IMR-90 (cell line): ENCODE results near the gene AIDA. TPM values are rescaled to one million over a fixed set of nuclear protein-coding genes. Genes with fewer than 3 reads are reported as not detected.

ENCODE experiments used
- ATAC-seq: fragments of 200-7000 bp; cut with Tn5 transposase; 2 replicates; pipeline ENCODE4 v1.9.1; 2020; ENCODE audit warnings: low read depth, mild to moderate bottlenecking, moderate library complexity
- BruUV-seq: library from RNA; stranded (reverse); fragments of 400-500 nt; replicated peaks from 2 replicates; lab custom pipeline; 2021; lab: Mats Ljungman, UMichigan
- CTCF ChIA-PET: fragments of 300-600 bp; formaldehyde crosslinking; extraction: SDS; loops from one replicate; lab custom pipeline; 2021; ENCODE audit warnings: antibody characterized with exemption; lab: Yijun Ruan, JAX
- POLR2A ChIA-PET: fragments of 300-600 bp; sonication (Branson Sonifier 250); formaldehyde crosslinking; loops from one replicate; lab custom pipeline; 2022; ENCODE audit warnings: antibody characterized with exemption; ENCODE audit not compliant: unreplicated experiment; lab: Charles Lee
- DNase-seq: peaks from one replicate; pipeline ENCODE4 v3.0.0; 2013
- H2AFZ ChIP-seq: replicated peaks from 2 replicates; pipeline ENCODE3; 2013; ENCODE audit warnings: low read length, mild to moderate bottlenecking; ENCODE audit not compliant: poor library complexity
- H2AK5ac ChIP-seq: 2 replicates; pipeline ENCODE4 v1.6.1; 2013; ENCODE audit warnings: low read depth, low read length, inconsistent platforms
- H2AK9ac ChIP-seq: replicated peaks from 2 replicates; pipeline ENCODE3; 2013; ENCODE audit warnings: mild to moderate bottlenecking, low read depth, low read length, moderate library complexity; ENCODE audit not compliant: poor library complexity
- H2BK120ac ChIP-seq: 2 replicates; pipeline ENCODE4 v1.6.1; 2013; ENCODE audit warnings: low read depth, low read length, inconsistent platforms
- H2BK15ac ChIP-seq: 3 replicates; pipeline ENCODE4 v1.6.1; 2013; ENCODE audit warnings: low read depth, low read length, inconsistent platforms
- H2BK20ac ChIP-seq: 2 replicates; pipeline ENCODE4 v1.6.1; 2013; ENCODE audit warnings: low read depth, mild to moderate bottlenecking, inconsistent platforms, low read length, moderate library complexity
- H2BK5ac ChIP-seq: 2 replicates; pipeline ENCODE4 v1.6.1; 2013; ENCODE audit warnings: mild to moderate bottlenecking, low read depth, low read length, inconsistent platforms; ENCODE audit not compliant: poor library complexity, severe bottlenecking
- H3K14ac ChIP-seq: replicated peaks from 2 replicates; pipeline ENCODE4 v1.6.1; 2013; ENCODE audit warnings: low read depth, low read length, inconsistent platforms
- H3K18ac ChIP-seq: 2 replicates; pipeline ENCODE4 v1.6.1; 2013; ENCODE audit warnings: low read depth, low read length, control low read depth
- H3K23ac ChIP-seq: 2 replicates; pipeline ENCODE4 v1.6.1; 2013; ENCODE audit warnings: low read depth, low read length, inconsistent platforms
- H3K27ac ChIP-seq: 2 replicates; pipeline ENCODE4 v1.5.1; 2013; ENCODE audit warnings: mild to moderate bottlenecking, control low read depth, low read length; ENCODE audit not compliant: insufficient read depth
- H3K27me3 ChIP-seq: 2 replicates; pipeline ENCODE4 v1.6.1; 2013; ENCODE audit warnings: low read length; ENCODE audit not compliant: control insufficient read depth, insufficient read depth
- H3K36me3 ChIP-seq: 2 replicates; pipeline ENCODE4 v1.6.1; 2013; ENCODE audit warnings: low read length, mixed read lengths; ENCODE audit not compliant: control insufficient read depth, insufficient read depth
- H3K4ac ChIP-seq: 2 replicates; pipeline ENCODE4 v1.6.1; 2013; ENCODE audit warnings: low read depth, low read length, inconsistent platforms
- H3K4me1 ChIP-seq: 2 replicates; pipeline ENCODE4 v1.6.1; 2013; ENCODE audit warnings: low read length, mixed read lengths; ENCODE audit not compliant: control insufficient read depth, insufficient read depth
- H3K4me2 ChIP-seq: 2 replicates; pipeline ENCODE4 v1.6.1; 2013; ENCODE audit warnings: low read depth, mild to moderate bottlenecking, control low read depth, low read length, moderate library complexity
- H3K4me3 ChIP-seq: 2 replicates; pipeline ENCODE4 v1.5.1; 2013; ENCODE audit warnings: low read depth, mild to moderate bottlenecking, control low read depth, low read length, moderate library complexity; ENCODE audit not compliant: insufficient read depth
- H3K56ac ChIP-seq: 2 replicates; pipeline ENCODE4 v1.6.1; 2013; ENCODE audit warnings: low read length, inconsistent platforms; ENCODE audit not compliant: insufficient read depth; ENCODE audit errors: extremely low read depth
- H3K79me1 ChIP-seq, 2 experiments: 2 replicates each; pipeline ENCODE4 v1.6.1; 2013; ENCODE audit warnings: low read length in 2 of 2, inconsistent platforms in 1 of 2, low read depth in 1 of 2
- H3K9ac ChIP-seq: 2 replicates; pipeline ENCODE4 v1.6.1; 2013; ENCODE audit warnings: low read depth, low read length, control low read depth
- H3K9me1 ChIP-seq: 2 replicates; pipeline ENCODE4 v1.6.1; 2013; ENCODE audit warnings: low read length, inconsistent platforms; ENCODE audit not compliant: insufficient read depth
- H3K9me3 ChIP-seq: 2 replicates; pipeline ENCODE4 v1.6.1; 2013; ENCODE audit warnings: low read length; ENCODE audit not compliant: control insufficient read depth, insufficient read depth
- H4K20me1 ChIP-seq: 2 replicates; pipeline ENCODE4 v1.6.1; 2013; ENCODE audit warnings: low read length, inconsistent platforms; ENCODE audit not compliant: insufficient read depth
- H4K5ac ChIP-seq: 2 replicates; pipeline ENCODE4 v1.6.1; 2013; ENCODE audit warnings: mild to moderate bottlenecking, low read depth, low read length, control low read depth
- H4K8ac ChIP-seq, 2 experiments: 2 replicates each; pipeline ENCODE4 v1.6.1; 2013; ENCODE audit warnings: low read depth in 2 of 2, low read length in 2 of 2, control low read depth in 1 of 2, inconsistent platforms in 1 of 2
- H4K91ac ChIP-seq: 2 replicates; pipeline ENCODE4 v1.6.1; 2013; ENCODE audit warnings: low read depth, low read length, inconsistent platforms; ENCODE audit not compliant: insufficient read depth
- BHLHE40 ChIP-seq: fragments of 150-350 bp; IDR thresholded peaks from 2 replicates; pipeline ENCODE4 v1.6.1; 2016; ENCODE audit warnings: mild to moderate bottlenecking, low read depth, low read length
- CEBPB ChIP-seq: IDR thresholded peaks from 2 replicates; pipeline ENCODE4 v1.6.1; 2012; ENCODE audit warnings: low read depth, low read length, improper control_type of control experiment
- CHD1 ChIP-seq: IDR thresholded peaks from 2 replicates; pipeline ENCODE4 v1.6.1; 2012; ENCODE audit warnings: low read depth, low read length, improper control_type of control experiment
- FOS ChIP-seq: fragments of 150-350 bp; IDR thresholded peaks from 2 replicates; pipeline ENCODE4 v1.6.1; 2016; ENCODE audit warnings: low read depth, low read length
- MAFK ChIP-seq: IDR thresholded peaks from 2 replicates; pipeline ENCODE4 v1.6.1; 2012; ENCODE audit warnings: low read depth, low read length, improper control_type of control experiment
- MAZ ChIP-seq: IDR thresholded peaks from 2 replicates; pipeline ENCODE4 v1.6.1; 2012; ENCODE audit warnings: low read depth, mild to moderate bottlenecking, low read length, improper control_type of control experiment, moderate library complexity, borderline replicate concordance
- MXI1 ChIP-seq: IDR thresholded peaks from 2 replicates; pipeline ENCODE4 v1.6.1; 2012; ENCODE audit warnings: low read depth, mild to moderate bottlenecking, low read length, moderate library complexity, borderline replicate concordance
- NFE2L2 ChIP-seq: fragments of 150-350 bp; IDR thresholded peaks from 2 replicates; pipeline ENCODE4 v1.6.1; 2016; ENCODE audit warnings: low read depth, mild to moderate bottlenecking, low read length
- POLR2A ChIP-seq: IDR thresholded peaks from 2 replicates; pipeline ENCODE4 v1.6.1; 2012; ENCODE audit warnings: mild to moderate bottlenecking, low read depth, low read length
- RAD21 ChIP-seq: IDR thresholded peaks from 2 replicates; pipeline ENCODE4 v1.6.1; 2012; ENCODE audit warnings: low read length, improper control_type of control experiment
- RCOR1 ChIP-seq: IDR thresholded peaks from 2 replicates; pipeline ENCODE4 v1.6.1; 2012; ENCODE audit warnings: mild to moderate bottlenecking, low read length, improper control_type of control experiment; ENCODE audit not compliant: insufficient replicate concordance
- RFX5 ChIP-seq: IDR thresholded peaks from 2 replicates; pipeline ENCODE4 v1.8.0; 2012; ENCODE audit warnings: low read depth, mild to moderate bottlenecking, low read length, moderate library complexity
- SMC3 ChIP-seq: fragments of 150-350 bp; IDR thresholded peaks from 2 replicates; pipeline ENCODE4 v1.6.1; 2016; ENCODE audit warnings: low read depth, mild to moderate bottlenecking, antibody characterized with exemption, low read length, moderate library complexity
- WGBS, 2 experiments: methylation state at CpG; one replicate each; pipeline versions ENCODE4 v1.1.5 to v1.1.7; 2013; ENCODE audit warnings: missing lambda C conversion rate in 2 of 2; ENCODE audit not compliant: insufficient read length in 1 of 2; ENCODE audit errors: extremely low coverage in 2 of 2; 5-methylcytosine and 5-hydroxymethylcytosine counted together
- dilution Hi-C: fragments of 300-500 bp; cut with HindIII; formaldehyde crosslinking; loops from one replicate; pipeline ENCODE4 v1.14.3; 2018; ENCODE audit warnings: low sequenced_read_pairs; ENCODE audit not compliant: unreplicated experiment
- in situ Hi-C: fragments of 300-500 bp; cut with MboI; formaldehyde crosslinking; loops from 3 replicates; pipeline ENCODE4 v1.14.3; 2019; ENCODE audit warnings: low sequenced_read_pairs, inconsistent platforms, mixed read lengths
- intact Hi-C: fragments of 100-400 bp; cut with micrococcal nuclease; formaldehyde crosslinking; loops from 2 replicates; pipeline ENCODE4 v1.10.0; 2022
- polyA plus RNA-seq, 3 experiments: library from polyadenylated mRNA; depleted of rRNA; stranded (reverse); fragments of >200 nt; gene quantifications; 2 replicates each; pipeline ENCODE4 v1.2.3, GENCODE V29; 2012; ENCODE audit warnings: low replicate concordance in 1 of 3
- total RNA-seq: library from RNA; depleted of rRNA; stranded (reverse); fragments of >200 nt; gene quantifications from 2 replicates; pipeline ENCODE4 v1.2.3, GENCODE V29; 2012
- TF ChIP-seq, protein P1 (sequence below): fragments of 150-350 bp; IDR thresholded peaks from 2 replicates; pipeline ENCODE4 v1.6.1; 2017; ENCODE audit warnings: mild to moderate bottlenecking, antibody characterized with exemption, low read length, low read depth
- TF ChIP-seq, protein P2 (sequence below): fragments of 150-350 bp; IDR thresholded peaks from 2 replicates; pipeline ENCODE4 v1.6.1; 2016; ENCODE audit warnings: low read depth, mild to moderate bottlenecking, low read length, moderate library complexity, borderline replicate concordance
- TF ChIP-seq, protein P3 (sequence below): conservative IDR thresholded peaks from 2 replicates; pipeline ENCODE4 v1.5.1; 2012; ENCODE audit warnings: mild to moderate bottlenecking, low read depth, low read length, improper control_type of control experiment

AIDA gene
- total and polyA plus RNA-seq, 2 of the 4 experiments (the other 2 are of a cell fraction) = 47.9 to 48.6 TPM

DNA sequence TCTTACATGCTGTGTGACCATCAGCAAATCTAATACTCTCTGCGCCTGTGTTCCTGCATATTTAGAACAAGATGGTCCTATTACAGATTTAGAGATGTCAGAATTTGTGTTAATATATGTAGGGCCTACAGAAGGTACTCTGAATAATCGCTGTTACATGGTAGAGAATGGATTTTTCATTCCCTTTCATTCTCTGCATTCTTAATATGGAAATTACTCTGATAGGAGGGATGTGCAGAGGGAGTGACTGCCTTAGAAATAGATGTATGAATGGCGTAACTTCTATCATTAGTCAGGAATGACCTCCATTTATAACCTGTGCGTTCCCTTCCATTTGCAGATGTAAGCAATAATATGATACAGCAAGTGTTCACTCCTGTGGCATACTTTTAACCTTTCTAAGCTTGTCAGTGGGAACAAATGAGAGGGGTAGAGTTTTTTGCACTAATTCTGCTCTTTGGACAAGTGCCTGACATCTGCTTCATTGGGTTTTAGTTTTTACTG is 48.8 kb downstream of the AIDA start:
- Histone ChIP-seq H3K9ac (no peak overlapping the region), H4K5ac (no peak overlapping the region), H2BK5ac (no peak overlapping the region), H3K4ac (no peak overlapping the region), H2BK20ac (no peak overlapping the region), H3K23ac (no peak overlapping the region), H4K91ac (no peak overlapping the region), H3K36me3 (peaks cover 47% of the 10 kb centered on the region), H3K4me3 (no peak overlapping the region), H4K8ac (no peak overlapping the region), H3K4me1 (peaks cover 10% of the 10 kb centered on the region), H3K79me1 (peaks cover 12 to 13% of the 10 kb centered on the region in 2 experiments), H3K27me3 (no peaks in the 10 kb centered on the region), H4K20me1 (peaks cover 3% of the 10 kb centered on the region; the same call in 1 of the 2 replicates), H2BK120ac (no peak overlapping the region), H2AFZ (no peak overlapping the region), H3K18ac (no peak overlapping the region), H3K9me1 (no peaks in the 10 kb centered on the region; the same call in none of the 2 replicates), H2AK5ac (no peak overlapping the region), H2AK9ac (no peak overlapping the region), H3K4me2 (no peak overlapping the region), H3K56ac (no peak overlapping the region), H3K14ac (no peak overlapping the region), H3K27ac (no peak overlapping the region), H3K9me3 (no peaks in the 10 kb centered on the region), H2BK15ac (no peak overlapping the region)
- TF ChIP-seq, protein P1, sequence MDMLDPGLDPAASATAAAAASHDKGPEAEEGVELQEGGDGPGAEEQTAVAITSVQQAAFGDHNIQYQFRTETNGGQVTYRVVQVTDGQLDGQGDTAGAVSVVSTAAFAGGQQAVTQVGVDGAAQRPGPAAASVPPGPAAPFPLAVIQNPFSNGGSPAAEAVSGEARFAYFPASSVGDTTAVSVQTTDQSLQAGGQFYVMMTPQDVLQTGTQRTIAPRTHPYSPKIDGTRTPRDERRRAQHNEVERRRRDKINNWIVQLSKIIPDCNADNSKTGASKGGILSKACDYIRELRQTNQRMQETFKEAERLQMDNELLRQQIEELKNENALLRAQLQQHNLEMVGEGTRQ = no peak
- TF ChIP-seq RCOR1 (no peak), MAFK (no peak), NFE2L2 (no peak), MAZ (no peak), BHLHE40 (no peak), CHD1 (no peak), CEBPB (no peak), FOS (no peak), RAD21 (no peak), RFX5 (no peak), SMC3 (no peak), MXI1 (no peak), POLR2A (no peak)
- TF ChIP-seq, protein P2, sequence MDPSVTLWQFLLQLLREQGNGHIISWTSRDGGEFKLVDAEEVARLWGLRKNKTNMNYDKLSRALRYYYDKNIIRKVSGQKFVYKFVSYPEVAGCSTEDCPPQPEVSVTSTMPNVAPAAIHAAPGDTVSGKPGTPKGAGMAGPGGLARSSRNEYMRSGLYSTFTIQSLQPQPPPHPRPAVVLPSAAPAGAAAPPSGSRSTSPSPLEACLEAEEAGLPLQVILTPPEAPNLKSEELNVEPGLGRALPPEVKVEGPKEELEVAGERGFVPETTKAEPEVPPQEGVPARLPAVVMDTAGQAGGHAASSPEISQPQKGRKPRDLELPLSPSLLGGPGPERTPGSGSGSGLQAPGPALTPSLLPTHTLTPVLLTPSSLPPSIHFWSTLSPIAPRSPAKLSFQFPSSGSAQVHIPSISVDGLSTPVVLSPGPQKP = no peak
- TF ChIP-seq, protein P3, sequence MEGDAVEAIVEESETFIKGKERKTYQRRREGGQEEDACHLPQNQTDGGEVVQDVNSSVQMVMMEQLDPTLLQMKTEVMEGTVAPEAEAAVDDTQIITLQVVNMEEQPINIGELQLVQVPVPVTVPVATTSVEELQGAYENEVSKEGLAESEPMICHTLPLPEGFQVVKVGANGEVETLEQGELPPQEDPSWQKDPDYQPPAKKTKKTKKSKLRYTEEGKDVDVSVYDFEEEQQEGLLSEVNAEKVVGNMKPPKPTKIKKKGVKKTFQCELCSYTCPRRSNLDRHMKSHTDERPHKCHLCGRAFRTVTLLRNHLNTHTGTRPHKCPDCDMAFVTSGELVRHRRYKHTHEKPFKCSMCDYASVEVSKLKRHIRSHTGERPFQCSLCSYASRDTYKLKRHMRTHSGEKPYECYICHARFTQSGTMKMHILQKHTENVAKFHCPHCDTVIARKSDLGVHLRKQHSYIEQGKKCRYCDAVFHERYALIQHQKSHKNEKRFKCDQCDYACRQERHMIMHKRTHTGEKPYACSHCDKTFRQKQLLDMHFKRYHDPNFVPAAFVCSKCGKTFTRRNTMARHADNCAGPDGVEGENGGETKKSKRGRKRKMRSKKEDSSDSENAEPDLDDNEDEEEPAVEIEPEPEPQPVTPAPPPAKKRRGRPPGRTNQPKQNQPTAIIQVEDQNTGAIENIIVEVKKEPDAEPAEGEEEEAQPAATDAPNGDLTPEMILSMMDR = no peak
- intact Hi-C loops (no loop called here), in situ Hi-C loops (no loop called here), dilution Hi-C loops (no loop called here)
- no TSS peak for BruUV-seq
- CTCF ChIA-PET = no interaction called here
- ATAC-seq = no peak
- POLR2A ChIA-PET = no interaction called here
- no CpG with 5 or more reads among the region's 4 CpGs for WGBS, 2 experiments
- no peak for DNase-seq
